SK-N-SH (cell line): Measurements from ENCODE around the gene MEP1A. TPM values are rescaled to one million over a fixed set of nuclear protein-coding genes. Genes with fewer than 3 reads are reported as not detected.

ENCODE experiments used
- CTCF ChIA-PET: fragments of 300-600, 350-600 bp; formaldehyde crosslinking; extraction: SDS; loops from one replicate; lab custom pipeline; 2021; lab: Yijun Ruan, JAX
- POLR2A ChIA-PET: fragments of 350-600 bp; sonication (Branson Sonifier 250); formaldehyde crosslinking; extraction: SDS; loops from one replicate; lab custom pipeline; 2020; ENCODE audit warnings: antibody characterized with exemption, inconsistent platforms; lab: Yijun Ruan, JAX
- DNase-seq: peaks from one replicate; pipeline ENCODE4 v3.0.0; 2012
- H2AFZ ChIP-seq: fragments of 200-600 bp; sonication (generic); 2 replicates; pipeline ENCODE4 v1.8.1; 2016; ENCODE audit warnings: antibody characterized with exemption, mild to moderate bottlenecking, low read depth
- H3F3A ChIP-seq: fragments of 200-600 bp; sonication (generic); replicated peaks from 2 replicates; pipeline ENCODE3; 2016; ENCODE audit warnings: antibody characterized with exemption, mild to moderate bottlenecking; ENCODE audit not compliant: insufficient read depth
- H3K27ac ChIP-seq, 2 experiments: fragments of 200-500 bp in 1 of 2; fragments of 200-600 bp in 1 of 2; sonication (Bioruptor generic) in 1 of 2; sonication (generic), shearing (Covaris generic) in 1 of 2; 2 replicates each; pipeline versions ENCODE4 v1.5.1 to v1.6.1; 2014 to 2016; ENCODE audit warnings: low read depth in 2 of 2, inconsistent platforms in 1 of 2, low read length in 1 of 2, mild to moderate bottlenecking in 1 of 2, mixed read lengths in 1 of 2
- H3K27me3 ChIP-seq: fragments of 200-600 bp; sonication (generic), shearing (Covaris generic); 2 replicates; pipeline ENCODE4 v1.6.1; 2016; ENCODE audit warnings: mixed run types; ENCODE audit not compliant: insufficient read depth
- H3K36me3 ChIP-seq, 2 experiments: fragments of 200-500 bp in 1 of 2; fragments of 200-600 bp in 1 of 2; sonication (Bioruptor generic) in 1 of 2; sonication (generic) in 1 of 2; replicated peaks in 1 of 2; 2 replicates each; pipeline versions ENCODE3 to v1.5.1; 2014 to 2016; ENCODE audit warnings: low read length in 1 of 2, mild to moderate bottlenecking in 1 of 2; ENCODE audit not compliant: insufficient read depth in 2 of 2, control insufficient read depth in 1 of 2
- H3K4me1 ChIP-seq, 2 experiments: fragments of 200-500 bp in 1 of 2; fragments of 200-600 bp in 1 of 2; sonication (Bioruptor generic) in 1 of 2; sonication (generic), shearing (Covaris generic) in 1 of 2; 2 replicates each; pipeline versions ENCODE4 v1.5.1 to v1.6.1; 2014 to 2016; ENCODE audit warnings: low read depth in 1 of 2, low read length in 1 of 2, mixed run types in 1 of 2; ENCODE audit not compliant: insufficient read depth in 2 of 2, control insufficient read depth in 1 of 2
- H3K4me2 ChIP-seq: fragments of 200-600 bp; sonication (generic), shearing (Covaris generic); 2 replicates; pipeline ENCODE4 v1.6.1; 2017; ENCODE audit warnings: mixed run types
- H3K4me3 ChIP-seq, 2 experiments: fragments of 200-500 bp in 1 of 2; fragments of 200-600 bp in 1 of 2; sonication (Bioruptor generic) in 1 of 2; sonication (generic), shearing (Covaris generic) in 1 of 2; 2 replicates each; pipeline versions ENCODE4 v1.5.1 to v1.8.1; 2014 to 2016; ENCODE audit warnings: low read depth in 2 of 2, inconsistent platforms in 1 of 2, low read length in 1 of 2, mild to moderate bottlenecking in 1 of 2, mixed read lengths in 1 of 2, moderate library complexity in 1 of 2
- H3K79me2 ChIP-seq: fragments of 200-600 bp; sonication (generic); 2 replicates; pipeline ENCODE4 v1.8.1; 2017; ENCODE audit warnings: mild to moderate bottlenecking; ENCODE audit not compliant: insufficient read depth
- H3K9ac ChIP-seq: fragments of 200-600 bp; sonication (generic); 2 replicates; pipeline ENCODE4 v1.6.1; 2017; ENCODE audit warnings: mixed run types
- H3K9me2 ChIP-seq: fragments of 200-600 bp; sonication (generic); 2 replicates; pipeline ENCODE4 v1.6.1; 2017; ENCODE audit warnings: mixed run types
- H3K9me3 ChIP-seq: fragments of 200-600 bp; sonication (generic); 2 replicates; pipeline ENCODE4 v1.6.1; 2017; ENCODE audit warnings: mixed run types, mild to moderate bottlenecking, moderate library complexity
- H4K20me1 ChIP-seq: fragments of 200-600 bp; sonication (generic); 2 replicates; pipeline ENCODE4 v1.6.1; 2017; ENCODE audit warnings: mild to moderate bottlenecking, mixed run types; ENCODE audit not compliant: insufficient read depth
- CTCF ChIP-seq: fragments of 200-600 bp; sonication (generic); IDR thresholded peaks from 2 replicates; pipeline ENCODE4 v1.6.1; 2017; ENCODE audit warnings: antibody characterized with exemption, mild to moderate bottlenecking, moderate library complexity
- EZH2phosphoT487 ChIP-seq: fragments of 200-600 bp; sonication (generic); IDR thresholded peaks from 2 replicates; pipeline ENCODE4 v1.6.1; 2017; ENCODE audit warnings: low read depth, mixed run types, mild to moderate bottlenecking, antibody characterized with exemption, moderate library complexity, borderline replicate concordance
- GABPA ChIP-seq: IDR thresholded peaks from 2 replicates; pipeline ENCODE4 v1.4.0; 2012; ENCODE audit warnings: low read depth, mild to moderate bottlenecking
- GATA2 ChIP-seq: sonication (generic); formaldehyde crosslinking; IDR thresholded peaks from 2 replicates; pipeline ENCODE4 v1.5.0; 2020; ENCODE audit warnings: mild to moderate bottlenecking, missing genetic modification reagents
- MEF2A ChIP-seq: IDR thresholded peaks from 2 replicates; pipeline ENCODE4 v1.4.0; 2012; ENCODE audit warnings: low read depth, borderline replicate concordance
- MXI1 ChIP-seq: IDR thresholded peaks from 2 replicates; pipeline ENCODE4 v1.6.1; 2012; ENCODE audit warnings: mild to moderate bottlenecking, low read depth, low read length, improper control_type of control experiment
- NRF1 ChIP-seq: IDR thresholded peaks from 2 replicates; pipeline ENCODE4 v1.6.1; 2012; ENCODE audit warnings: low read depth, mild to moderate bottlenecking, low read length
- RCOR1 ChIP-seq: fragments of 150-350 bp; IDR thresholded peaks from 2 replicates; pipeline ENCODE4 v1.6.1; 2017; ENCODE audit warnings: antibody characterized with exemption, low read length
- RXRA ChIP-seq: IDR thresholded peaks from 2 replicates; pipeline ENCODE4 v1.4.0; 2012; ENCODE audit warnings: low read depth, mild to moderate bottlenecking, borderline replicate concordance
- SIN3A ChIP-seq: IDR thresholded peaks from 2 replicates; pipeline ENCODE4 v1.6.1; 2012; ENCODE audit warnings: low read depth, mild to moderate bottlenecking, low read length, moderate library complexity, borderline replicate concordance
- TCF12 ChIP-seq: IDR thresholded peaks from 2 replicates; pipeline ENCODE4 v1.4.0; 2012
- USF1 ChIP-seq: IDR thresholded peaks from 2 replicates; pipeline ENCODE4 v1.4.0; 2012; ENCODE audit warnings: low read depth, borderline replicate concordance
- WGBS: methylation state at CpG from one replicate; pipeline ENCODE4 v1.1.6; 2017; ENCODE audit warnings: low lambda C conversion rate; 5-methylcytosine and 5-hydroxymethylcytosine counted together
- polyA plus RNA-seq, 3 experiments: library from polyadenylated mRNA; depleted of rRNA; stranded (reverse); fragments of >200 nt; gene quantifications; 2 replicates each; pipeline ENCODE4 v1.2.3, GENCODE V29; 2012
- TF ChIP-seq, protein P1 (sequence below): IDR thresholded peaks from 2 replicates; pipeline ENCODE4 v1.4.0; 2012; ENCODE audit warnings: low read depth
- TF ChIP-seq, protein P2 (sequence below): IDR thresholded peaks from 2 replicates; pipeline ENCODE4; 2012
- TF ChIP-seq, protein P3 (sequence below): fragments of 150-350 bp; IDR thresholded peaks from 2 replicates; pipeline ENCODE4 v1.6.1; 2017; ENCODE audit warnings: antibody characterized with exemption, low read length, low read depth, borderline replicate concordance

MEP1A gene
- polyA plus RNA-seq, 1 of the 3 experiments (the other 2 are of a cell fraction) = not detected

GRCh38 chr6:46796848-46797580, 3.8 kb downstream of the MEP1A start:
- Histone ChIP-seq H3K27ac (no peak overlapping the region), H3K79me2 (no peaks in the 10 kb centered on the region), H3K4me2 (no peak overlapping the region), H3K9ac (no peak overlapping the region), H3K27me3 (no peaks in the 10 kb centered on the region), H4K20me1 (no peaks in the 10 kb centered on the region), H3K9me3 (no peaks in the 10 kb centered on the region), H3K36me3 (no peaks in the 10 kb centered on the region), H3K4me3 (no peak overlapping the region), H3K4me1 (no peaks in the 10 kb centered on the region), H3K9me2 (no peaks in the 10 kb centered on the region), H2AFZ (no peak overlapping the region), H3F3A (no peaks in the 10 kb centered on the region)
- POLR2A ChIA-PET = no interaction called here
- no peak for TF ChIP-seq RXRA
- TF ChIP-seq, protein P1, sequence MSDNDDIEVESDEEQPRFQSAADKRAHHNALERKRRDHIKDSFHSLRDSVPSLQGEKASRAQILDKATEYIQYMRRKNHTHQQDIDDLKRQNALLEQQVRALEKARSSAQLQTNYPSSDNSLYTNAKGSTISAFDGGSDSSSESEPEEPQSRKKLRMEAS = no peak
- no peak for TF ChIP-seq RCOR1
- no peak for TF ChIP-seq TCF12
- TF ChIP-seq MXI1 = no peak
- no peak for TF ChIP-seq MEF2A
- no peak for TF ChIP-seq EZH2phosphoT487
- TF ChIP-seq, protein P2, sequence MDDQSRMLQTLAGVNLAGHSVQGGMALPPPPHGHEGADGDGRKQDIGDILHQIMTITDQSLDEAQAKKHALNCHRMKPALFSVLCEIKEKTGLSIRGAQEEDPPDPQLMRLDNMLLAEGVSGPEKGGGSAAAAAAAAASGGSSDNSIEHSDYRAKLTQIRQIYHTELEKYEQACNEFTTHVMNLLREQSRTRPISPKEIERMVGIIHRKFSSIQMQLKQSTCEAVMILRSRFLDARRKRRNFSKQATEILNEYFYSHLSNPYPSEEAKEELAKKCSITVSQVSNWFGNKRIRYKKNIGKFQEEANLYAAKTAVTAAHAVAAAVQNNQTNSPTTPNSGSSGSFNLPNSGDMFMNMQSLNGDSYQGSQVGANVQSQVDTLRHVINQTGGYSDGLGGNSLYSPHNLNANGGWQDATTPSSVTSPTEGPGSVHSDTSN = no peak
- WGBS = 4% methylated on average over 5 of the region's 5 CpGs
- CTCF ChIA-PET = no interaction called here
- DNase-seq = no peak

- TF ChIP-seq USF1 = no peak
- no peak for TF ChIP-seq MEF2A
- TF ChIP-seq, protein P3, sequence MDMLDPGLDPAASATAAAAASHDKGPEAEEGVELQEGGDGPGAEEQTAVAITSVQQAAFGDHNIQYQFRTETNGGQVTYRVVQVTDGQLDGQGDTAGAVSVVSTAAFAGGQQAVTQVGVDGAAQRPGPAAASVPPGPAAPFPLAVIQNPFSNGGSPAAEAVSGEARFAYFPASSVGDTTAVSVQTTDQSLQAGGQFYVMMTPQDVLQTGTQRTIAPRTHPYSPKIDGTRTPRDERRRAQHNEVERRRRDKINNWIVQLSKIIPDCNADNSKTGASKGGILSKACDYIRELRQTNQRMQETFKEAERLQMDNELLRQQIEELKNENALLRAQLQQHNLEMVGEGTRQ = no peak
- no peak for TF ChIP-seq GATA2 (CRISPR knock-in tag)
- TF ChIP-seq, protein P1 = no peak
- TF ChIP-seq GABPA = no peak
- TF ChIP-seq CTCF = no peak
- TF ChIP-seq NRF1 = no peak
- no peak for TF ChIP-seq SIN3A
- no peaks in the 10 kb centered on the region for H3K9me3 ChIP-seq
- no peaks in the 10 kb centered on the region for H3K79me2 ChIP-seq
- H3K4me2 ChIP-seq = no peak overlapping the region
- H3K4me1 ChIP-seq = no peaks in the 10 kb centered on the region
- no peaks in the 10 kb centered on the region for H3F3A ChIP-seq
- H3K9me2 ChIP-seq = no peaks in the 10 kb centered on the region
- ChIA-PET POLR2A (no interaction called here), CTCF (interaction anchor here (0.8 kb wide), 1 partner anchor 49 kb away, joined by 3 read pairs; no protein-coding TSS in a partner anchor)
- H3K9ac ChIP-seq = no peak overlapping the region
- no peaks in the 10 kb centered on the region for H4K20me1 ChIP-seq
- DNase-seq = no peak
- H3K4me3 ChIP-seq = no peak overlapping the region
- H3K36me3 ChIP-seq = no peaks in the 10 kb centered on the region
- H3K27ac ChIP-seq = no peak overlapping the region
- H2AFZ ChIP-seq = no peak overlapping the region
- H3K27me3 ChIP-seq = peaks cover 4% of the 10 kb centered on the region; the same call in 1 of the 2 replicates
- WGBS = 0% methylated on average over 1 of the region's 1 CpG
These were observed 6.5 kb downstream of the MEP1A start for GRCh38 chr6:46799657-46800056.
